ENCODE measurements around the gene CENPF. TPM values are rescaled to one million over a fixed set of nuclear protein-coding genes. Genes with fewer than 3 reads are reported as not detected.

The CENPF gene, protein sequence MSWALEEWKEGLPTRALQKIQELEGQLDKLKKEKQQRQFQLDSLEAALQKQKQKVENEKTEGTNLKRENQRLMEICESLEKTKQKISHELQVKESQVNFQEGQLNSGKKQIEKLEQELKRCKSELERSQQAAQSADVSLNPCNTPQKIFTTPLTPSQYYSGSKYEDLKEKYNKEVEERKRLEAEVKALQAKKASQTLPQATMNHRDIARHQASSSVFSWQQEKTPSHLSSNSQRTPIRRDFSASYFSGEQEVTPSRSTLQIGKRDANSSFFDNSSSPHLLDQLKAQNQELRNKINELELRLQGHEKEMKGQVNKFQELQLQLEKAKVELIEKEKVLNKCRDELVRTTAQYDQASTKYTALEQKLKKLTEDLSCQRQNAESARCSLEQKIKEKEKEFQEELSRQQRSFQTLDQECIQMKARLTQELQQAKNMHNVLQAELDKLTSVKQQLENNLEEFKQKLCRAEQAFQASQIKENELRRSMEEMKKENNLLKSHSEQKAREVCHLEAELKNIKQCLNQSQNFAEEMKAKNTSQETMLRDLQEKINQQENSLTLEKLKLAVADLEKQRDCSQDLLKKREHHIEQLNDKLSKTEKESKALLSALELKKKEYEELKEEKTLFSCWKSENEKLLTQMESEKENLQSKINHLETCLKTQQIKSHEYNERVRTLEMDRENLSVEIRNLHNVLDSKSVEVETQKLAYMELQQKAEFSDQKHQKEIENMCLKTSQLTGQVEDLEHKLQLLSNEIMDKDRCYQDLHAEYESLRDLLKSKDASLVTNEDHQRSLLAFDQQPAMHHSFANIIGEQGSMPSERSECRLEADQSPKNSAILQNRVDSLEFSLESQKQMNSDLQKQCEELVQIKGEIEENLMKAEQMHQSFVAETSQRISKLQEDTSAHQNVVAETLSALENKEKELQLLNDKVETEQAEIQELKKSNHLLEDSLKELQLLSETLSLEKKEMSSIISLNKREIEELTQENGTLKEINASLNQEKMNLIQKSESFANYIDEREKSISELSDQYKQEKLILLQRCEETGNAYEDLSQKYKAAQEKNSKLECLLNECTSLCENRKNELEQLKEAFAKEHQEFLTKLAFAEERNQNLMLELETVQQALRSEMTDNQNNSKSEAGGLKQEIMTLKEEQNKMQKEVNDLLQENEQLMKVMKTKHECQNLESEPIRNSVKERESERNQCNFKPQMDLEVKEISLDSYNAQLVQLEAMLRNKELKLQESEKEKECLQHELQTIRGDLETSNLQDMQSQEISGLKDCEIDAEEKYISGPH (N-terminal part only)
- total RNA-seq, result 10.1 and 64.8 TPM in 2 replicates

DNA sequence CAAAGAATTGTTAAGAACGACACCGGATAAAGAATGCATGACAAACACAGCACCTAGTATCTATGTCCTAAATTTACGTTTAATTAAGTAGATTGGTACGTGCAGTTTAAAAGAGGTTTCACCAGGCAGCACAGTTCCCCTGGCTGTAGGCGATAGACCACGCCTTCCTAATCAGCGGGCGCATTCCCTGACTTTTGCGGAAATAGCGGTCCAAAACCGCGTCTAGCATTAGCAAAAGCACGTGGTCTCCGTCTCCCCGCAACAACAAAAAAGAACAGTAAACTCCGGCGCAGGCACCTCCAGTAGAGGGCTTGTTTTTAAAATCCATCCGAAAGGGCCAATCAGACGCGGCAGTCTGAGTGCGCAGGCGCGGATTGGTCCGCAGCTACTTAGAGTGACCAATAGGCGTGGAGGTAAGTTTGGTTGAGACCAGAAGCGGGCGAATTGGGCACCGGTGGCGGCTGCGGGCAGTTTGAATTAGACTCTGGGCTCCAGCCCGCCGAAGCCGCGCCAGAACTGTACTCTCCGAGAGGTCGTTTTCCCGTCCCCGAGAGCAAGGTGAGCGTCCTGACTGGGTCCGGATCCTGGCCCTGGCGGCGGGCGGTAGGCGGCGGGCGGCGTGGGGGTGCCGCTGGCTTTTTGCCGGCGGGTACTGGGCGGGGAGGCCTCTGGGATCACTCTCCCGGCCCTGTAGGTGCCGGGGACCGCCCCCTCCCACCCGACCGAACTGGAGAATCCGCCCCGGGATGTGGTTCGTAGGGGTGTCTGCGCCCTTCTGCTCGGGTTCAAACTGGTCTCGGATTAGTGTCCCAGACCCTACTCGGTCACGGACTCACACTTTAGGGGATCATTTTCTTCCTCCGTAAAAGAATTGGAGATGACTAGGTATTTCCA, at the start of gene CENPF:
Gene CENPF, plus strand, starts transcription at position 432 of the 894 bp plus-strand sequence. CDS start 10,560 bp downstream, outside the sequence.

Other genes starting within 250 kb of the CENPF start
- 35.0 and 45.2 TPM in 2 replicates for gene PTPN14, start 51.6 kb upstream of the CENPF start, total RNA-seq

Measured in regular cardiac myocyte (primary cell).